ENCODE results near the gene NOXA1.

The NOXA1 gene

DNA sequence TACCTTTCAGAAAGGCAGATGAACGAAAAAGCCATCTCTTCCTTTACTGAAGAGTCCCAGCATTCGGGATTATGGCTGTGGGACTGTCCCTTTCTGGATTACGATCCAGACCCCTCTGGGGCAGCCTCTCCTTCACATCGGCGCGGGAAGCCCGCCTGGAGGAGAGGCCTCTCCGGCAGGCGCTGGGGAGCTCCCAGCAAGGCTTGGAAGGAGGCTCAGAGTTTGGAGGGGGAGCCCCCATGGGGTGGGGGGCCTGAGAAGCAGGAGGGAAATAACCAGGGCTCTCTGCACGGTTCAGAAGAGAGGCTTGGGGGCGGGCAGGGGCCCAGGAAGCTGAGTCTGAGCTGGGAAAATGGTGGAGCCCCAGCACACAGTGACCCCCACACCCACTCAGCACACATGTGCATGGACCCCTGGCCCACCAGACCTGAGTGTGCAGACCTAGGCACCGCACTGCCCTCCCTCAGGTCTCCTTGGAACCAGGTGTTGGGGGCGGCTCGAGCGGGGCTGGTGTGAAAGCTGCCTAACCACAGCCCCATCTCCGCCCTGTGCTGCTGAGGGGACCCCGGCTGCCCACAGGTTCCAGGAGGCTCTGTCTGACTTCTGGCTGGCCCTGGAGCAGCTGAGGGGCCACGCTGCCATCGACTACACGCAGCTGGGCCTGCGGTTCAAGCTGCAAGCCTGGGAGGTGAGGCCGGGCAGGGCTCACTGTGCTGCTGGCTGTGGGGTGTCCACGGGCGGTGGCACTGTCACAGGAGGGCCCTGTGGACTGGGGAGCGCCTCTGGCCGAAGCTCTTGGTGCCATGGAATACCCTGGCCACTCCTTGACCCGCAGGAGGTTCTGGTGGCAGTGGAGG, 4.5 kb downstream of the NOXA1 start:
- no peak for DNase-seq

DNA sequence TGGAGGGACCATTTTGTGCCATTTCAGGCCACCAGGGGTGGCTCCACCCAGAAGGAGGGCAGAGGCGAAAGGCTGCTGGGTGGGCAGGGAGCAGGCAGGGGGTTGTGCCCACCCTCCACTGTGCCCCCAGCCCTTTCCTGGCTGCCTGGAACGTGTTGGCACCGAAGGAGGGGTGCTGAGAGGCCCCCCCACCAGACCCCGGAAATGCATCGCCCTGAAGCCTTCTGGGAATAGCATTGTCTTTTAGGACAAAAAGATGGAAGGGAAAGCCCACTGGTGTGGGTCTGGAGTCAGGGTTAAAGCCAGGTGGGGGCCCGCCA, 5.1 kb downstream of the NOXA1 start:
- no peak for DNase-seq

DNA sequence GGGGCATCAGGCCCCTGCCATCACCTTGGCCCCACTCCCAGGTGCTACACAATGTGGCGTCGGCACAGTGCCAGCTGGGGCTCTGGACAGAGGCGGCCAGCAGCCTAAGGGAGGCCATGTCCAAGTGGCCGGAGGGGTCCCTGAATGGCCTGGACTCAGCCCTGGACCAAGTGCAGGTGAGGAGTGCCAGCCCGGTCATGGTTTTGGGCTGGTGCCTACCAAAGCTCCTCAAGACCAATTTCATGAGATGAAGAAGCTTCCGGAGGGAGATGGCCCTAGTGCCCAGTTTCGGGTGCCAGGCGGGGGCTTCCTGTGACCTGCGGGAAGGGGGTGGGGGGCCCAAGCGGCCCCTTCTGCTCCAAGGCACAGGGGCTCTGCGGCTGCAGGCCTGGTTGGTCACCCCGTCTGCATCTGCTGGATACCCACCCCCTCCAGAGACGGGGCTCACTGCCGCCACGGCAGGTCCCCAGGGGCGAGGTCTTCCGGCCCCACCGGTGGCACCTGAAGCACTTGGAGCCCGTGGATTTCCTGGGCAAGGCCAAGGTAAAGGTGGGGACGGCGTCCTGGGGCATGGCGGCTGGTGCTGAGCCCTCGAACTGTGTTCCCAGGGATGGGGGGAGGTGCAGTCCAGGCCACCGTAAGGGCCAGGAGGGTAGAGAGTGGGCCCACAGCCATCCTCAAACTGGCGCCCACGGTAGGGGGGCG, 5.8 kb downstream of the NOXA1 start:
- DNase-seq: no peak

DNA sequence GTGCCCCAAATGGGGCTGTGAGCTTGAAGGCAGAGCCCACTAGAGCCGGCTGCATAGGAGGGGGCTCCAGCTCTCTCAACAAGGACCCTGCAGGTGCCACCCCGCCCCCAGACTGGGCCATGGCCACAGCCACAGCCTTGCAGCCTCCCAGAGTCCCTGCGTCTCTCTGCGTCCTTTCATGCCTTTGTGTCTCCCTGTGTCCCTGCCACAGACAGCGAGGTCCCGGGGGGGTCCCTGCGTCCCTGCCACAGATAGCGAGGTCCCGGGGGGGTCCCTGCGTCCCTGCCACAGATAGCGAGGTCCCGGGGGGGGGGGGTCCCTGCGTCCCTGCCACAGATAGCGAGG, 6.3 kb downstream of the NOXA1 start:
- no peak for DNase-seq

DNA sequence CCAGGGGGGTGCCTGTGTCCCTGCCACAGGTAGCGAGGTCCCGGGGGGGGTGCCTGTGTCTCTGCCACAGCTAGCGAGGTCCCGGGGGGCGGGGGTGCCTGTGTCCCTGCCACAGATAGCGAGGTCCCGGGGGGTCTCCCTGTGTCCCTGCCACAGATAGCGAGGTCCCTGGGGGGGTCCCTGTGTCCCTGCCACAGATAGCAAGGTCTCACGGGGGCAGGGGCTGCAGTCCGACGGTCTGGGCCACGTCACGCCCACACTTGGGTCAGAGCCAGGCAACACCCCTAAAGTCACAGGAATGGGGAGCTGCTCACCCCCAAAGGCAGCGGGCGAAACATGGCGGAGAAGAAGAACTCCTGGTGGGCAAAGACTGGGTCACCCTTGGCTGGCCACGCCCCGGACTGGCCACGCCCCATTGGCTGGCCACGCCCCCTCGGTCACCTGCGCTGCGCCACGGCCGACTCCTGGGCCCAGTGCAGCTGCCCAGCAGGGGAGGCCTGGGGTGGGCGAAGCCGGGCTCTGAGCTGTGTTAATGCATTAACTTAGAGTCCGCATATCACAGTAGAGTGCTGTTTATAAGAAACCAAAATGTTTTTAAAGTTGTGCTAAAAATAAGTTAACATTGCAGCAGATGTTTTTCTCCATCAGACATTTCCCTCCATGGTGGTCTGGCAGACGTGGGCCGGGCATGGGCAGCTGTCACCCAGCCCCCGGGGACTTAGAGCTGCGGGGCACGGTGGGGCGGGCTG, 7.0 kb downstream of the NOXA1 start:
- no peak for DNase-seq

DNA sequence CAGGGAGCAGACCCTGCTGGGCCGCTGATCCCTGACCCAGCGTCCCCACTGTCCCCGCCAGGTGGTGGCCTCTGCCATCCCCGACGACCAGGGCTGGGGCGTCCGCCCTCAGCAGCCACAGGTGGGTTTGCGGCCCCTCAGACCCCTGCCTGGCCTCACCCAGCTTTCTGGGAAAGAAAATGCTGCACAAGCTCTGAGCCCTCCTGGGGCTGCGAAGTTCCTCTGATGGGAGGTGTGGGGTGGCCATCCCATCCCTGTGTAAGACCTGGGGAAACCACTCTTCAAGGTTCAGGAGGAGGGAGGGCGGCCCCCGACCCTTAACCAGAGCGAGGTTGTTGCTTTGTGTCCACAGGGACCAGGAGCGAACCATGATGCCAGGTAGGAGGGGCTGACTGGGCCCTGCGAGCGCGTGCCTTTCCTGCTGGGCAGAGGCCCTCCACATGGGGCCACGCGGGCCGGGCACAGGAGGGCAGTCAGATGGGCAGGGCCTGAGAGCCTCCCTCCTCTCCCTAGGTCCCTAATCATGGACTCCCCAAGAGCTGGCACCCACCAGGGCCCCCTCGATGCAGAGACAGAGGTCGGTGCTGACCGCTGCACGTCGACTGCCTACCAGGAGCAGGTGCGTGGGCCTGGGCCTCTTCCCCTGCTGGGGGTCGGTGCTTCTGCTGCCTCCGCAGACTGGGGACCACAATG, 7.7 kb downstream of the NOXA1 start:
- DNase-seq: no peak

DNA sequence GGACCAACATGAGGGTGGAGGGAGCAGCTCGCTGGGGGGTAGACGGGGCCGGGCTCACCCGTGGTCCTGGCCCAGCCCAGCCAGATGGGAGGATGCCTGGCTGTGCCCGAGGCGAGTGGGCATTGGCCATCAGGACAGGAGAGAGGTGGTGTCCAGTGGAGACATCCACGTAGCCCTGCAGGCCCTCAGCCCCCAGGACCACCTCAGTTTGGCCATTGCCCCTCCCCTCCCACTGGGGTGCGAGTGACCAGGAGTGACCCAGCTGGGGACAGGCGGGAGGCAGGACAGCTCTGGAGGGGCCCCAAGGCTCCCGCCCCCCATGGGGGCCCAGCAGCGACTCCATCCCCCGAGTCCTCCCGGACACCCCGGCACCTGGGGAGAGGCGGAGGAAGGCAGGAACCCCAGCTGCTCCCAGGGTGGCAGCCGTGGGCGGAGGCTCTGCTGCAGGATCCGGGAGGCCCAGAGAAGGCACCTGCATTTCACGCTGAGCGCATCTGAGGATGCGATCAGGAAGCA, 8.3 kb downstream of the NOXA1 start:
- DNase-seq: no peak

DNA sequence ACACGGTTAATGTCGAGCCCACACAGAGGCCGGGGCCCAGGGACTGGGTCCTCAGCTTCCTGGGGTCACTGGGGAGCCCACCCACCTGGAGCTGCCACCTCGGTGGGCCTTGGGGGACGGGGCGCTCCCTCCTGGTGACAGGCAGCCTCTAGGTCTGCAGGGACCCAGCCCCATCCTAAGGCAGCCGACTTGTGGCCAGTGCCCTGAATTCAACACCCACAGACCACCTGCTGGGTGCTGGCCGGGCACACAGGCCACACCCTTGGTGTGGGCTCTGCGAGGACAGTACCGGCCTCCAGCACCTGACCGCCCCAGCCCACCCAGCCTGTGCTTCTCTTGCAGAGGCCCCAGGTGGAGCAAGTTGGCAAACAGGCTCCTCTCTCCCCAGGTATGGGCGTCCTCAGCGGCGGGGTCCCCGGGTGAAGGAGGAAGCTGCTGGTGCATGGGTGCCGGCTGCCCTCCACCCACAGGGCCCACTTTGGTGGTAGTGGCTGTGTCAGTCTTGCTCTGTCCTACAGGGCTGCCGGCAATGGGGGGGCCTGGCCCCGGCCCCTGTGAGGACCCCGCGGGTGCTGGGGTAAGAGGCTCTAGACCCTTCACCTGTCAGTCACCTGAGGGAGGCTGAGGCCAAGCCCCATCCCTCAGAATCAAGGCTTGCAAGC, 9.6 kb downstream of the NOXA1 start:
- DNase-seq: no peak

DNA sequence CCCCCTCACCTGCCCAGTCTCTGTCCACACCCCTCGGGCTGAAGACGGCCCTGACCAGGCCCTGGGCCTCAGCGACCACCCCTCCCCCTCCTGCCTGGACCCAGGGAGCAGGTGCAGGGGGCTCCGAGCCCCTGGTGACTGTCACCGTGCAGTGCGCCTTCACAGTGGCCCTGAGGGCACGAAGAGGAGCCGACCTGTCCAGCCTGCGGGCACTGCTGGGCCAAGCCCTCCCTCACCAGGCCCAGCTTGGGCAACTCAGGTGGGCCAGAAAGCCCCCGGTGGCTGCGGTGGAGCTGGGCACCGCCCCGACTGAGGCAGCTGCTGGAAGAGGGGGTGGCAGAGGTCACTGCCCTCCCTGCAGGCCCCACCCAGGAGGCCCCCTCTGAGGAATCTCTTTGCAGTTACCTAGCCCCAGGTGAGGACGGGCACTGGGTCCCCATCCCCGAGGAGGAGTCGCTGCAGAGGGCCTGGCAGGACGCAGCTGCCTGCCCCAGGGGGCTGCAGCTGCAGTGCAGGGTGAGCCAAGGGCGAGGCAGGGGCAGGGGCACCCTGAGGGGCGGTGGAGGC, 10.2 kb downstream of the NOXA1 start:
- DNase-seq: no peak

DNA sequence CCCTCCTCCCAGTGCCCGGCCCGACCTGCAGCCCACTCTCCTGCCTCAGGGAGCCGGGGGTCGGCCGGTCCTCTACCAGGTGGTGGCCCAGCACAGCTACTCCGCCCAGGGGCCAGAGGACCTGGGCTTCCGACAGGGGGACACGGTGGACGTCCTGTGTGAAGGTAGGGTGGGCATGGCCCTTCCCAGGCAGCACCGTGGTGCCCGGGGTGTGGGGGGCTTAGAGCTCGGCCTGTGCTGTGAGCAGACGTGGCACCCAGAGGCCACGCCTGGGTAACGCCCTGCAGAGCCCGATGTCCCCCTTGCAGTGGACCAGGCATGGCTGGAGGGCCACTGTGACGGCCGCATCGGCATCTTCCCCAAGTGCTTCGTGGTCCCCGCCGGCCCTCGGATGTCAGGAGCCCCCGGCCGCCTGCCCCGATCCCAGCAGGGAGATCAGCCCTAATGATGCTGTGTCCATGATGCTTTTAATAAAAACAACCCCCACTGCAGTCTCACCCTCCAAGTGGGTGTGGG, 10.8 kb downstream of the NOXA1 start:
- DNase-seq: no peak

DNA sequence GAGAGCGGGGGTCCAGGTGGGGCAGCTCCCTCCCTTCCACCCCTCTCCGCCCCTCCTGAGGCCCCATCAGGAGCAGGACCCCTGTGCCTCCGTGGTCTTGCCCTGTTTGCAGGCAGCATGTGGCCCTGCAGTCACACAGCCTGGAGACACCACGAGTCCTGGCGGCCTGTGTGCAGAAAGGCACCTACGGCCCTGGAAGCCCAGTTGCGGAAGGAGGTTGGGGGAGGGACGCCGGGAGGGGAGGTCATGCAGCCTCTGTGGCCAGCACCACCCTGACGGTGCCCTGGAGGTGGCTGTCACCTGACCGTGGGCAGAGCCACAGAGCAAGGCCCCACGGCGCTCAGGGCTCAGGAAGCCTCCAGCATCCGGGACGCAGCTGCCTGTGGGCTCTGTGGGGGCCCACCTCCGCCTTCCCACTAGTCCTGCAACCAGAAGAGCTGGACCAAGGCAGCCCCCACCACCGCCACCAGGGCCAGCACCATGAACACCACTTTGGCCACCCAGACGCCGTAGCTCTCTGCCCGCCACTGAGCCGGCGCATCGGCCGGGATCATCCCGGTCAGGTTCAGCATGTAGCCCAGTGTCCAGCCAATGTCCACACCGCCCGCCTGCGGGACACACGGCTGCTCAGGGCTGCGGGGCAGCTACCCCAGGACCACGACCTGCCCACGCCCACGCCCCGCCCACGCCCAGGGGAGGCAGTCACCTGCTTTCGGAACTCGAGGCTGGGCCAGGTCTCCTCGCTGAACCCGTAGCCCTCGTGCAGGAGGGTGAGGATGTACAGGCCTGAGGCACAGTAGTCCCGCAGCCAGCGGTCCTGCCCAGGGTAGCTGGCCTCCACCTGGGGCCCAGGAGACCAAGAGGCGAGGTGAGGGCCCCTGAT, 11.5 kb downstream of the NOXA1 start:
- DNase-seq: no peak

DNA sequence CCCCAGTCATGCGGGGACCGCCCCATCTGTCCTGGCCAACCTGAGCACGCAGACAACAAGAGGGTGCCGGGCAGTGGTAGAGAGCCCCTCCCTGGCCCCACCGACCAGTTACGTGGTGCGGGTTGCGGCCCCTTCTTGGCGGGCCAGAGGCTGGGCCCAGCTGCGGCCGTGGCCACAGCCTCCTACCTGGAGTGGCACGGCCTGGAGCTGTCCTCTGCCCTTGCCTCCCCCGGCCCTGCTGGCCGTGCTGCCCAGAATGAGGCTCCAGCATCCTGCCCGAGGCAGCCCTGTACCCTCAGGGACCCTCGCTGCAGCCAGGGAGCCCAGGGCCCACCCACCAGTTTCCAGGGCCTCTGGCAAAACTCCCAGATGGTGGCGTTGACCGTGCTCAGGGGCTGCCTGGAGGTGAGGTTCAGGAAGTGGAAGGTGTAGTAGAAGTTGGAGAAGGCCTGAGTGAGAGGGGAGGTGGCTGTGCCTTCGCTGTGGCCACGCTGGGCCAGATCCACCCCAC, 12.2 kb downstream of the NOXA1 start:
- DNase-seq: no peak

DNA sequence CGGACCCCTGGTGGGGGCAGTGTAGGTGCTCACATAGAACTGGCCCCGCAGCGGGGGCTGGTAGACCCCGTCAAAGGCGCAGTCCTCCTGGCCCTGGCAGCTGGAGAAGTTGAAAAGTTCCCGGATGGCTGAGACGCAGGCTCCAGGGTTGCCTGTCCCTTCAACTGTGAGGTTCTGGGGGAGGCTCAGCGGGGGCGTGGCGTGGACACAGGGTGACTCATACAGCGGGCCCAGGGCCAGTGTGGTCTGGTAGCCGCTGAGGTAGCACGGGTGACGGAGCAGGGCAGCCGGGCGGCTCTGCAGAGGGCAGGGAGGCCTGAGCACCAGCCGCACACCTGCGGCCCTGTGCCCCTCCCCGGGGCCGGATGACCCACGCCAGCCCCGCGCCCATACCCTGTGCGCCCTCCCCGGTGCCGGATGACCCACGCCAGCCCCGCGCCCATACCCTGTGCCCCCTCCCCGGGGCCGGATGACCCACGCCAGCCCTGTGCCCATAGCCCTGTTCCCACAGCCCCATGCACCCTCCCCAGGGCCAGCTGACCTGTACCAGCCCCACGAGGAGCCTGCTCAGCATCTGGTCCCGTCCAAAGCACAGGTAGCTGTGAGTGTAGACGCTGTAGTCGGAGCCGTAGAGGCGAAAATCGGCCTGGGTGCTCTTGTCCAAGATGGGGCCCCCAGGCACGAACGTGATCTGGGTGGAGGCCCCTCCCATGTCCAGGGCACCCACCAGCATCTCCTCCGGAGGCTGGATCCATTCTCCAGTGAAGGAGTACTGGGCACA, 13.0 kb downstream of the NOXA1 start:
- DNase-seq: no peak

DNA sequence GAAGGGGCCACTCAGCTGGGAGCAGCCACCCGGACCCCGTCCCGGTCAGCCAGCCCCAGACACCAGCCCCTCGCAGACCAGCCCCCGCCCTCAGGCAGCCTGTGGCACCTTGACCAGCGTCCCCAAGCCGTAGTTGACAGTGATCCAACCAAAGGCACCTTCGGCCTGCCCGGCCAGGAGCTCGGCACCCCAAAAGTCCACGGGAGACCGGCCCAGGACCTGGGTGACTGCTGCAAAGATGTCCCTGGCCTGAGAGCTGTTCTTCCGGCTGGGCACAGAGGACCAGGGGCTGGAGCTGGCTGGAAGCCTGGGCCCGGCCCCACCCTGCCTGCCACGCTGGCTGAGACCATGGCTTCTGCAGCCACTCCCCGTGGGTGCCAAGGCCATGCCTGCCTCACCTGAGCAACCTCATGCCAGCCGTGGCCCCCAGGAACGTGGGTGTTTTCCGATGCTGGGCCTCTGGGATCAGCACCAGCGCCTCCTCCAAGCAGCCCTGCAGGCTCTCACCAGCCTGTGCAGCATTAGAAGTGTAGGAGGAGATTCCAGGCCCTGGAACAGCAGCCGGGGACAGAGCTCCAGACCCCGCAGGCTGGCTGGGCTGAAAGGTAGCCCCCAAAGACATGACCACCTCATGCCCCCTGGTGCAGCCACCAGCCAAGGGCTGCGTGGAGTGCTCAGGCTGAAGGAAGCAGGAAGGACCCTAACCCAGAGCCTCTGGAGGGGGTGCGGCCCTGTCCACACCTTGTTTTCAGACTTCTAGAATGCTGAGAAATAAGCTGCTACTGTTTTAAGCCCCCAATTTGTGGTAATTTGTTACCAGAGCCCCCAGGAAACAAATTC, 13.8 kb downstream of the NOXA1 start:
- no peak for DNase-seq

DNA sequence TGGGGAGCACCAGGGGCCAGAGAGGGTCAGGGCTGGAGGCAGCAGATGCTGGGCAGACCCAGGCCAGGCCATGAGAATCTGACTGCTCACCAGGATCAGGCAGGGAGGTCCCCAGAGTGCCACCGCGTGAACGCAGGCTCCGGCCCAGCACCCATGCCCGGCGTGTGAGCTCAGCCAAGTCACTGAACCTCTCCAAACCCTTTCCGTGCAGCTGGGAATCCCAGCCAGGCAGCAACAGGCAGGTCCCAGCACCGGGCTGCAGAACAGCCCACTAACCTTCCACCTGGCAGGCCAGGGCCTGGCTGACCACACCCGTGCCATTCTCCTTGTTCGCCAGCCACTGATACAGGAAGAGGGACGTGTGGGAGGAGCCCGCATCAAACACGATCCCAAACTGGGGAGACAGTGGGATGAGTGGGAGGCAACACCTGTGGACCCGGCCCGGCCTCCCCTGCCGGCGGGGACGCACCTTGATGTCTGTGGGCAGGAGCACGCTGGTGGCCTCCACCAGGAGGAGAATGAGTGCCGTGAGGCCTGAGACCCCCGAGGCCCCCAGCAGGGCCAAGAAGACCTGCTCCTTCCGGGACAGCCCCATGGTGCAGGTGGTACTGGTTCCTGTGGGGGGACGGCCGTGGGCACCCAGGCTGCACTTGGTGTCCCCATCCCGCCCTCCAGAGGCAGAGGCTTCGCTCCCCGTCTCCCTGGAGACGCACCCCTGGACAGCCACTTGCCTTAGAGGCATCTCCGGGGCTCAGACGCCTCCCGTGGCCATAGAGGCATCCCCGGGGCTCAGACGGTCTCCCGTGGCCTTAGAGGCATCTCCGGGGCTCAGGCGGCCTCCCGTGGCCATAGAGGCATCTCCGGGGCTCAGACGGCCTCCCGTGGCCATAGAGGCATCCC, 14.7 kb downstream of the NOXA1 start:
- DNase-seq: no peak

DNA sequence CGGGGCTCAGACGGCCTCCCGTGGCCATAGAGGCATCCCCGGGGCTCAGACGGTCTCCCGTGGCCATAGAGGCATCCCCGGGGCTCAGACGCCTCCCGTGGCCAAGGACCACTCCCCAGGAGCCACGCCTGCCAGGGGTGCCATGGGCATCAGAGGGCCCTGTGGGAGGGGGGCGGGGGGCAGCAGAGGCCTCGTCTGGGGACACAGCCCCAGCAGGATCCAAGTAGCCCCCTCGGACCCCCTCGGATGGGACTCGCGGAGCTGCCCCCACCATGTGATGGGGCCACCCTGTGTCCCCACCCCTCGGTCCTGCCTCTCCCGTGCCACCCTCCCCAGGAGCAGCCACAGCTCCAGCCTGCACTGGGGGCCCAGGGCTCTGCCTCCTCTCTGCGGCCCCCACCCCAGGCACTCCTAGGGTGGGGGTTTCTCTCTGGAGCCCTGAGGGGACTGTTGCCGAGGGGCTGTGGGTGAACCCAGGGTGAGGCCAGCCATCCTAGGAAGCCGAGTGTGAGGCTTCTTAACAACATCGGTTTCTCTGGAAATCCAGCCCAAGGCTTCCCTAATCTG, 15.5 kb downstream of the NOXA1 start:
- no peak for DNase-seq

DNA sequence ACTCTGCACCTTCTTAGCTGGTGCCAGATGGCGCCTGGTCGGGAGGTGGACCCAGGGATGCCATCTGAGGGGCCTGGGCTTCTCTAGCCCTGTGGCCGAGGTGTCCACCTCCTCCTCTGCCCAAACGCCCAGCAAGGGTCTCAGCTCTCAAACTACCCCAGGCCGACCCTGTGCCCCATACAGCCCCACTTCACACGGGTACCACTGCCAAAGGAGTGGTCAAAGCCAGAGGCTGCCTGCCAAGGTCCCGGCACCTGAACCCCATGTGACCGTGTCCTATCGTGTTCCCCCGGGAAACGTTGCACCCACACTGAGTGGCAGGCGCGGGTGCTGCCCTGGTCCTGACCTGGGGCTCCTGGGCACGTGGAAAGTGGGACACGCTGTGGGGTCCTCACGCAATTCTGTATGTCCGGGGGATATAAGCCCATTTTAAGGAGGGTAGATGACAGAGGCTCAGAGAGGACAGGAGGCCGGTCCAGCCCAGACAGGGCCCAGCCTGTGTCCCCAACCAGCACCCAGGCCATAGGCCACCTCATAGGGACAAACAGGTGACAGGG, 16.0 kb downstream of the NOXA1 start:
- no peak for DNase-seq
